ENCODE data around the gene ZAP70.

GRCh38 chr2:97714950-97715652 is 1.7 kb downstream of the ZAP70 start:
- TF ChIP-seq CTCF (IDR thresholded peaks at IDR 0.05), result no peak
- TF ChIP-seq POLR2A (IDR thresholded peaks at IDR 0.05), result no peak
